WI38 (cell line): ENCODE results near the gene CCDC106.

ENCODE experiments used
- H3K4me3 ChIP-seq: 2 replicates; pipeline ENCODE4 v1.5.1; 2011; ENCODE audit warnings: low read depth, mild to moderate bottlenecking, control low read depth, low read length
- TF ChIP-seq, protein P1 (sequence below): IDR thresholded peaks from 2 replicates; pipeline ENCODE4 v1.5.1; 2012; ENCODE audit warnings: low read depth, mild to moderate bottlenecking, control low read depth, low read length

Gene CCDC106

DNA sequence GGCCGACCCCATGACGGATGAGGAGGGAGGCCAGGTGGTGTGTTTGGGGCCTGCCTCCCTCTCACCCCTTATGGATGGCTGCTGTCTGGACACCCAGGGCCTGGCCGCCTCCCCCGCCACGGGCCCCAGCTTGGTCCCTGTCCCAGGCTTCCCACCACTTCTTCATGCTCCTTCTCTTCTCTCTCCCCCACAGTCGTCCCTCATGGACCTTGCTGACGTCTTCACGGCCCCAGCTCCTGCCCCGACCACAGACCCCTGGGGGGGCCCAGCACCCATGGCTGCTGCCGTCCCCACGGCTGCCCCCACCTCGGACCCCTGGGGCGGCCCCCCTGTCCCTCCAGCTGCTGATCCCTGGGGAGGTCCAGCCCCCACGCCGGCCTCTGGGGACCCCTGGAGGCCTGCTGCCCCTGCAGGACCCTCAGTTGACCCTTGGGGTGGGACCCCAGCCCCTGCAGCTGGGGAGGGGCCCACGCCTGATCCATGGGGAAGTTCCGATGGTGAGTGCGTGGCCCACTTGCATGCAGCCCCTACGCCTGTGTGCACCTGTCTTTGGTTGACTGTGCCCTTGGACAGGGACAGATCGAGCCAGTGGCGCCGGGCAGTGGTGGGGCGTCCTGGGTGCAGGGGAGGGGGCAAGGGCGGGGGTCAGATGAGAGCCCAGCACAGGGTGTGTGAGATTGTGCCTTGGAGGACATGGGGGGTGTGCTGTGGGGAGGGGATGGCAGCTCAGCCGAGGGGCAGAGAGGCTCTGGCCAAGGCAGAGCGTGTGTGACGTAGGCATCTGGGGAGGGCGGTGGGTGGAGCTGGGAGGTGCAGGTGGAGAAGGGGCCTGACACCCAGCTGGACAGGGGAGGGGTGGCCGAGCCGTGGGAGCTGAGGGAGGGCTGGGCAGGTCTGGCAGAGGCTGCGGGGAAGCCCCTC is 43.8 kb downstream of the CCDC106 start:
- no peak overlapping the region for H3K4me3 ChIP-seq
- TF ChIP-seq, protein P1, sequence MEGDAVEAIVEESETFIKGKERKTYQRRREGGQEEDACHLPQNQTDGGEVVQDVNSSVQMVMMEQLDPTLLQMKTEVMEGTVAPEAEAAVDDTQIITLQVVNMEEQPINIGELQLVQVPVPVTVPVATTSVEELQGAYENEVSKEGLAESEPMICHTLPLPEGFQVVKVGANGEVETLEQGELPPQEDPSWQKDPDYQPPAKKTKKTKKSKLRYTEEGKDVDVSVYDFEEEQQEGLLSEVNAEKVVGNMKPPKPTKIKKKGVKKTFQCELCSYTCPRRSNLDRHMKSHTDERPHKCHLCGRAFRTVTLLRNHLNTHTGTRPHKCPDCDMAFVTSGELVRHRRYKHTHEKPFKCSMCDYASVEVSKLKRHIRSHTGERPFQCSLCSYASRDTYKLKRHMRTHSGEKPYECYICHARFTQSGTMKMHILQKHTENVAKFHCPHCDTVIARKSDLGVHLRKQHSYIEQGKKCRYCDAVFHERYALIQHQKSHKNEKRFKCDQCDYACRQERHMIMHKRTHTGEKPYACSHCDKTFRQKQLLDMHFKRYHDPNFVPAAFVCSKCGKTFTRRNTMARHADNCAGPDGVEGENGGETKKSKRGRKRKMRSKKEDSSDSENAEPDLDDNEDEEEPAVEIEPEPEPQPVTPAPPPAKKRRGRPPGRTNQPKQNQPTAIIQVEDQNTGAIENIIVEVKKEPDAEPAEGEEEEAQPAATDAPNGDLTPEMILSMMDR = no peak

DNA sequence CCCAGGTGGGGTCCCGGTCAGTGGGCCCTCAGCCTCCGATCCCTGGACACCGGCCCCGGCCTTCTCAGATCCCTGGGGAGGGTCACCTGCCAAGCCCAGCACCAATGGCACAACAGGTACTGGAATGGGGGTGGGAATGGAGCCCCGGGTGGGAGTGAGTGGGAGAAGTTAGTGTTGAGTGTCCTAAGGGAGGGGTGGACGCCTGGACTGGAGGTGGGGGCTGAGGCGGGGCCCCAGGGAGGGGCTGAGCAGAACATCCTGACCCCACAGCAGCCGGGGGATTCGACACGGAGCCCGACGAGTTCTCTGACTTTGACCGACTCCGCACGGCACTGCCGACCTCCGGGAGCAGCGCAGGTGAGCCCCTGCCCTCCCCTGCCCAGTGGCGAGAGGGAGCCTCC is 44.7 kb downstream of the CCDC106 start:
- H3K4me3 ChIP-seq = no peak overlapping the region
- TF ChIP-seq, protein P1 = no peak

DNA sequence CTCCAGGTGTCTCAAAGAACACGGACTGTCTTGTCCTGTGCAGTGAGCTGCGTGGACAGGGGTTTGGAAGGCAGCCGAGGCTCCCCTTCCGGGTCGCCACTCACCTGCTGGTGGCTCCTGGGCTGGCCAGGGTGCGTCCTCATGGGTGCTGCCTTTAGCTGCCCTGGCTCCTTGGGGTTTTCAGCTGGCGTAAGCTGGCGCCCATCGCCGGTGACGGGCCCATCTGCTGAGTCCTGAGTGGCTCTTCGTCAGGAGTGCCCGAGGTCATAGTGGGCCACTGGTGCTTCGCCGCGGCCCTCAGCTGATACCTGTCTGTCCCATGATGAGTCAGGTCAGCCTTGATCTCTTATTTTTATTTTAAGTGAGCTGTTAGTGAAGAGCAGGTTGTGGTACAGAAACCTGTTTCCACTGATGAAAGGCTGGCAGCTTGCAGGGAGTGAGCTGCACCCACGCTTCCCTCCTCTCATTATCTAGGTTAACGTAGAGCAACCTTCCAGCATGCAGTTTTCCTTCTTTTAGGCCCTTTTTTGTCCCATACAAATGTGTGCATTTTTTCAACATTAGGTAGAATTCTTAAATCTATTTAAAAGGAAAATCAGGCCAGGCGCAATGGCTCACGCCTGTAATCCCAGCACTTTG is 45.4 kb downstream of the CCDC106 start:
- H3K4me3 ChIP-seq = no peak overlapping the region
- TF ChIP-seq, protein P1 = no peak

DNA sequence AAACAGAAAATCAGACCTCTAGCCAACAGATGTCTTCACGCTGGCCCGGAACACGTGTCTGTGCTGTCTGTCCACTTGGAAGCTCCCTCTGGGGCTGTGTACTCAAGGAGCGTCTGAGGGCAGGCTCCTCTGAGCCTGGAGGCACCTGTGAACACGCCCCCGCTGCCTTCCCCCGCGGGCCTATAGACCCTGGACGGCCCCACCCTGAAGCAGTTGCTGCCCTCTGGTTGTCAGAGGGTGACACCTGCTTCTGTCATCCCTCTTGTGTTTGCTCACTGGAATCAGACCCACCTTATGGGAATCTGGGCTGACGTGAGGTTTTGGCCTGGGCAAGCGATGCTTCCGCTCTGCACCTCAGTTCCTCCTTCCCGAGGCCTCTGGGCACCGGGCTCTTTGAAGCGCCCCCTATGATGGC is 46.2 kb downstream of the CCDC106 start:
- TF ChIP-seq, protein P1 = no peak
- no peak overlapping the region for H3K4me3 ChIP-seq

DNA sequence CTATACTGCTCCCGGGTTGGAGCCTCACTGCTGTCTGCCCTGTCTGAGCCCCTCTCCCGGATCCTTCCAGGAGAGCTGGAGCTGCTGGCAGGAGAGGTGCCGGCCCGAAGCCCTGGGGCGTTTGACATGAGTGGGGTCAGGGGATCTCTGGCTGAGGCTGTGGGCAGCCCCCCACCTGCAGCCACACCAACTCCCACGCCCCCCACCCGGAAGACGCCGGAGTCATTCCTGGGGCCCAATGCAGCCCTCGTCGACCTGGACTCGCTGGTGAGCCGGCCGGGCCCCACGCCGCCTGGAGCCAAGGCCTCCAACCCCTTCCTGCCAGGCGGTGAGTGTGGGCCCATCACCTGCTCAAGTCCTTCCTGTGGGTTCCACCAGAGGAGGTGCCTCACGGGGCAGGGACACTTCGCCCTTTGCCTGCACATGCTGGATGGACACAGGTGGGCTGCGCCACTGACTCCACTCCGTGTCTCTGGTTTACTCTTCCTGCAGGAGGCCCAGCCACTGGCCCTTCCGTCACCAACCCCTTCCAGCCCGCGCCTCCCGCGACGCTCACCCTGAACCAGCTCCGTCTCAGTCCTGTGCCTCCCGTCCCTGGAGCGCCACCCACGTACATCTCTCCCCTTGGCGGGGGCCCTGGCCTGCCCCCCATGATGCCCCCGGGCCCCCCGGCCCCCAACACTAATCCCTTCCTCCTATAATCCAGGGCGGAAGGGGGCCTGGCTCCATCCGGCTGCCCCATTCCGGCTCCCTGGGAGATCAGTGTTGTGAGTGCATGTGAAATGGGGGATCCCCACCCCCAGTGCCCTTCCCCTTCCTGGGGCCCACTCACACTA is 46.9 kb downstream of the CCDC106 start:
- TF ChIP-seq, protein P1 = no peak
- H3K4me3 ChIP-seq = no peak overlapping the region

DNA sequence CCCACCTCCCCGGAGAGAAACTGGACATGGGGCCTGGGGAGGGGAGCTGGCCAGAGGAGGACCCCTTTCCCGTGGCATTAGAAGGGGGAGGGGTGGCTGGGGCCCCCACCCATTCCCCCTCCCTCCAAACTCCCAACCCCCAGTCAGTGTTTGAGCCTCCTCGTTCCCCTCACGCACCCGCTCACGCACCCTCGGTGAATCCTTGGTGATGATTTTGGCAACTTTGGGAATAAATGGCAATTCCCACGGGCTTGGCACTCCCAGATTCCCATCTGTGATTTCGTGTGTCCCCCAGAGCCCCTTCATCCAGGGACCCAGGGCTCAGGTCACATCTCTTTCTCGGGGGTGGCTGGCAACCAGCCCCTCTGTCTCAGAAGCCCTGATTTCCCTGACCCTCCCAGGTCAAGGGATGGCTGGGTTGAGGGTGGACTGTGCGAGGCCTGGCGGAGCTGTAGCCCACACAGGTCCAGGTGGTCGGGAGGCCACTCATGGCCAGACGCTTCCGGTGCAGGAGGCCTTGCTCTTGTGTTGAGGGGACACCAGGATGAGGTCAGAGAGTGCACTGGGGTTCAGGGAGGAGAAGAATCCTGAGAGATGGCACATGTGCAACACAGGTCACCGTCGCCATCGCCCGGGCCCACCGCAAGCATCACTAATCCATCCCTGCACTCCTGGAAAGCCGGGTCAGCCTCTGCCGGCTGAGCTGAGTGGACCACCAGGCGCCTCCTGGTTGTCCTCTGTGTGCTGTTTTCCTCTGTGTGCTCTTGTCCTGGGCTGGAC is 47.7 kb downstream of the CCDC106 start:
- no peak overlapping the region for H3K4me3 ChIP-seq
- TF ChIP-seq, protein P1 = no peak
